ENCODE data around the gene FYCO1. TPM values are rescaled to one million over a fixed set of nuclear protein-coding genes. Genes with fewer than 3 reads are reported as not detected.
"Not testable (repeated sequence)": the region's sequence is repeated elsewhere in the genome, so short reads cannot be mapped to it uniquely, and the experiment has no call there.

Gene FYCO1
- total RNA-seq, 1 experiment from 2014 or later = 7.4 TPM

DNA sequence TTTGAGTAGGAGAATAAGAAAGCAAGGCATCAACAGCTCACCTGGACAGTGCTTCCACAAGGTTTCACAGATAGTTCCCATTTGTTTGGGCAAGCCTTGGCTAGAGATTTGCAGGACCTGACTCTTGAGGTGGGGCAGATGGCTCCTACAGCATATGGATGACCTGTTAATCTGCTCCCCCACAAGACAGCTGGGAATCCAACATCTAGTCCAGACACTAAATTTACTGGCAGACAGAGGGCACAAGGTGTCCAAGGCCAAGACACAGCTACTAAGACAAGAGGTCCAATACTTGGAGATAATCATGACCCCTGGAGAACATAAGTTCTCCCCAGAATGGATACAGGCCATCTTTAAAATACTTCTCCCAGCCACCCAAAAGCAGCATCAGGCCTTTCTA, 8.1 kb upstream of the FYCO1 start:
- not testable (repeated sequence) for H3K9ac ChIP-seq (ENCODE audit: low read length); H4K20me1 ChIP-seq (ENCODE audit: insufficient read depth, low read depth, low read length); H3K4me1 ChIP-seq (ENCODE audit: low read length); DNase-seq; H3K4me3 ChIP-seq (ENCODE audit: low read length); H3K36me3 ChIP-seq (ENCODE audit: insufficient read depth, low read length); H3K4me2 ChIP-seq (ENCODE audit: low read depth, low read length, poor library complexity, severe bottlenecking); H3K79me2 ChIP-seq (ENCODE audit: low read length); H2AFZ ChIP-seq (ENCODE audit: low read length); H3K9me2 ChIP-seq (replicated peaks; ENCODE audit: insufficient read depth, low read length); H3K9me3 ChIP-seq (ENCODE audit: low read length); H3K27me3 ChIP-seq (ENCODE audit: low read length); H3K27ac ChIP-seq (ENCODE audit: low read length)

- Histone ChIP-seq H3K36me3 (ENCODE audit: insufficient read depth, low read length) (no peaks in the 10 kb centered on the region), H4K20me1 (ENCODE audit: insufficient read depth, low read depth, low read length) (no peaks in the 10 kb centered on the region), H3K9me3 (ENCODE audit: low read length) (no peaks in the 10 kb centered on the region)
These were observed 5.6 kb upstream of the FYCO1 start for GRCh38 chr3:46001178-46001577.

DNA sequence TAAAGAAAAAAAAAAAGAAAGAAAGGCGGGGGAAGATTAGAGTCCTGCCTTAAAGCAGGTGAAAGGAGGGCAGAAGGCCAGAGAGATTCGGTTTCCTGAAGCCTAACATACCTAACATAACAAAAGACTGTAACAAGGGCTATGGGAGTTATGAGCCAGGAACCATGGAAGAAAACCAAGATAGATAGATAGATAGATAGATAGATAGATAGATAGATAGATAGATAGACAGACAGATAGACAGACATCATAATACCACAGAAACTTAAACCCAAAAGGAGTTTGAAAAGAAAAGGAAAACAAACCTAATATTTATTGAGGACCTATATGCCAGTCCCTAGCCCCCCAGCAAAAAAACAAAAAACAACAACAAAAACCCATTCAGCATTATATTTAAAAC, 2.3 kb upstream of the FYCO1 start:
- Histone ChIP-seq H3K36me3 (ENCODE audit: insufficient read depth, low read length) (no peaks in the 10 kb centered on the region), H3K9me3 (ENCODE audit: low read length) (no peaks in the 10 kb centered on the region), H3K27me3 (ENCODE audit: low read length) (no peaks in the 10 kb centered on the region), H2AFZ (ENCODE audit: low read length) (no peak overlapping the region), H3K4me2 (ENCODE audit: low read depth, low read length, poor library complexity, severe bottlenecking) (no peak overlapping the region), H3K9me2 (replicated peaks; ENCODE audit: insufficient read depth, low read length) (no peaks in the 10 kb centered on the region), H3K4me3 (ENCODE audit: low read length) (no peak overlapping the region), H3K27ac (ENCODE audit: low read length) (no peak overlapping the region), H3K4me1 (ENCODE audit: low read length) (peaks cover 26% of the 10 kb centered on the region), H3K79me2 (ENCODE audit: low read length) (peaks cover 29% of the 10 kb centered on the region), H4K20me1 (ENCODE audit: insufficient read depth, low read depth, low read length) (no peaks in the 10 kb centered on the region), H3K9ac (ENCODE audit: low read length) (no peak overlapping the region)
- no peak for DNase-seq

More at GRCh38 chr3:46001178-46001577, 5.6 kb upstream of the FYCO1 start:
- Histone ChIP-seq H3K27ac (ENCODE audit: low read length) (no peak overlapping the region), H3K9me2 (replicated peaks; ENCODE audit: insufficient read depth, low read length) (no peaks in the 10 kb centered on the region), H3K27me3 (ENCODE audit: low read length) (no peaks in the 10 kb centered on the region), H3K4me3 (ENCODE audit: low read length) (no peak overlapping the region), H3K4me2 (ENCODE audit: low read depth, low read length, poor library complexity, severe bottlenecking) (no peak overlapping the region), H3K79me2 (ENCODE audit: low read length) (no peaks in the 10 kb centered on the region), H3K4me1 (ENCODE audit: low read length) (peaks cover 3% of the 10 kb centered on the region), H3K9ac (ENCODE audit: low read length) (no peak overlapping the region), H2AFZ (ENCODE audit: low read length) (no peak overlapping the region)
- no peak for DNase-seq

- H3K9ac ChIP-seq (ENCODE audit: low read length); H3K9me2 ChIP-seq (replicated peaks; ENCODE audit: insufficient read depth, low read length); H3K9me3 ChIP-seq (ENCODE audit: low read length); H3K36me3 ChIP-seq (ENCODE audit: insufficient read depth, low read length); H3K27ac ChIP-seq (ENCODE audit: low read length); H4K20me1 ChIP-seq (ENCODE audit: insufficient read depth, low read depth, low read length); DNase-seq; H3K4me3 ChIP-seq (ENCODE audit: low read length); H2AFZ ChIP-seq (ENCODE audit: low read length); H3K4me2 ChIP-seq (ENCODE audit: low read depth, low read length, poor library complexity, severe bottlenecking); H3K27me3 ChIP-seq (ENCODE audit: low read length): not testable (repeated sequence)
- peaks cover 33% of the 10 kb centered on the region for H3K79me2 ChIP-seq (ENCODE audit: low read length)
- H3K4me1 ChIP-seq (ENCODE audit: low read length) = peaks cover 30% of the 10 kb centered on the region
These were observed 1.9 kb upstream of the FYCO1 start for GRCh38 chr3:45997499-45997898.

GRCh38 chr3:45994419-45995235, 997 bp downstream of the FYCO1 start:
- peak; percentile 68 for DNase-seq
- Histone ChIP-seq H3K4me3 (ENCODE audit: low read length) (peak overlapping the region; percentile 99), H3K27ac (ENCODE audit: low read length) (peak overlapping the region; percentile 59), H3K36me3 (ENCODE audit: insufficient read depth, low read length) (no peaks in the 10 kb centered on the region), H4K20me1 (ENCODE audit: insufficient read depth, low read depth, low read length) (no peaks in the 10 kb centered on the region), H3K9ac (ENCODE audit: low read length) (peak overlapping the region; percentile 96), H3K4me1 (ENCODE audit: low read length) (peaks cover 37% of the 10 kb centered on the region), H3K27me3 (ENCODE audit: low read length) (no peaks in the 10 kb centered on the region), H2AFZ (ENCODE audit: low read length) (peak overlapping the region; percentile 67; the same call in 1 of the 2 replicates), H3K9me2 (replicated peaks; ENCODE audit: insufficient read depth, low read length) (no peaks in the 10 kb centered on the region), H3K79me2 (ENCODE audit: low read length) (peaks cover 61% of the 10 kb centered on the region), H3K9me3 (ENCODE audit: low read length) (no peaks in the 10 kb centered on the region), H3K4me2 (ENCODE audit: low read depth, low read length, poor library complexity, severe bottlenecking) (peak overlapping the region; percentile 94)

DNA sequence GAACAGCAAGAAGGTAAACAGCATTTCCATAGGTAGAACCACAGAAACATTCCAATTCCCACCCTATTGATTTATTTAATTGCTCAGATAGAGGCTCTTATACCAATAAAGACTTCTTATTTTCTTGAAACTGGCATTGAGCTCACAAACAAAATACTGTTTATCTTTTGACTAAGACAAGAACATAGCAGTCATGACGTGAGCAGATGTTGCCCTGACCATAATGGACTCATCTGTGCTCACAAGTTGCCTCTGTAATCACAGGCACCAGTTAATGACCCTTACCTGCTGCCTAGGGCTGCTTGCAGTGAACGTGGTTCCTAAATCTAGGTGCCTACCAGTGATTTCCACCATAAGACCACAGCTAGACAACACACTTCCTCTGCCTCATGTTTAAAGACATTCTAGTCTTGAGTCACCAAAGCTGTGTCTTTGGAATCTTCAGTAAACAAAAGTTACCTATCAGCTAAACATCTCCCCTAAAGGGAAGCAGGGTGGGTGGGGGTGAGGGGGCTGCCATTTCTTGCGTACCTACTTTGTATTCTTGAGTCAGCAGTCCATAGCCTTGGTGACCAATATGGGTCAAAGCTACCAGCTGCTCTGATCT, 2.1 kb downstream of the FYCO1 start:
- Histone ChIP-seq H3K4me3 (ENCODE audit: low read length) (peak overlapping the region; percentile 99; the same call in 1 of the 2 replicates), H3K27me3 (ENCODE audit: low read length) (no peaks in the 10 kb centered on the region), H3K27ac (ENCODE audit: low read length) (peak overlapping the region; percentile 48; the same call in 1 of the 2 replicates), H3K9me3 (ENCODE audit: low read length) (no peaks in the 10 kb centered on the region), H3K4me1 (ENCODE audit: low read length) (peaks cover 37% of the 10 kb centered on the region), H2AFZ (ENCODE audit: low read length) (no peak overlapping the region), H3K36me3 (ENCODE audit: insufficient read depth, low read length) (no peaks in the 10 kb centered on the region), H3K9me2 (replicated peaks; ENCODE audit: insufficient read depth, low read length) (no peaks in the 10 kb centered on the region), H3K9ac (ENCODE audit: low read length) (no peak overlapping the region), H3K79me2 (ENCODE audit: low read length) (peaks cover 72% of the 10 kb centered on the region), H3K4me2 (ENCODE audit: low read depth, low read length, poor library complexity, severe bottlenecking) (peak overlapping the region; percentile 94), H4K20me1 (ENCODE audit: insufficient read depth, low read depth, low read length) (no peaks in the 10 kb centered on the region)
- DNase-seq = no peak

DNA sequence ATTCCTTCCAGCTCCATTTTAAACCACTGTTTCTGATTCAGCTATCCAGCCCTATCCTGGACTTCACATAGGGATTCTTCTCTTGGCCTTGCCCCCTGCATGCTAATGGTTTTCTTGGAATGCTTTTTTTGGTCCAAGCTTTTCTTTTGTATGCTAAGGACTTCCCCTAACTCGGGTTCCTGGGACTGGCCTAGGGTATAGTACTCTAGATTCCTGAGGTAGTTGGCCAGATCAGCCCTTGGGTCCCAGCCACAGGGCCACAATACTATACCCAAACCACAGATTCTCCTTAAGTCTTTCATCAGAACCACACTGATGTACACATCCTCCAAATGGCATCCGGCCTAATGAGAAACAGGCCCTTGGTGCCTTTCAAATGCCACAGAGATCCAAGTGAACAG, 2.8 kb downstream of the FYCO1 start:
- H3K4me2 ChIP-seq (ENCODE audit: low read depth, low read length, poor library complexity, severe bottlenecking) = peak overlapping the region; percentile 94
- H3K27ac ChIP-seq (ENCODE audit: low read length) = peak overlapping the region; percentile 48
- no peaks in the 10 kb centered on the region for H3K36me3 ChIP-seq (ENCODE audit: insufficient read depth, low read length)
- H3K9ac ChIP-seq (ENCODE audit: low read length) = peak overlapping the region; percentile 24; the same call in 1 of the 2 replicates
- no peaks in the 10 kb centered on the region for H3K9me3 ChIP-seq (ENCODE audit: low read length)
- H3K4me3 ChIP-seq (ENCODE audit: low read length) = peak overlapping the region; percentile 35; the same call in 1 of the 2 replicates
- no peaks in the 10 kb centered on the region for H3K9me2 ChIP-seq (replicated peaks; ENCODE audit: insufficient read depth, low read length)
- H3K79me2 ChIP-seq (ENCODE audit: low read length) = peaks cover 79% of the 10 kb centered on the region
- H3K27me3 ChIP-seq (ENCODE audit: low read length) = no peaks in the 10 kb centered on the region
- peaks cover 37% of the 10 kb centered on the region for H3K4me1 ChIP-seq (ENCODE audit: low read length)
- H4K20me1 ChIP-seq (ENCODE audit: insufficient read depth, low read depth, low read length) = no peaks in the 10 kb centered on the region
- H2AFZ ChIP-seq (ENCODE audit: low read length) = no peak overlapping the region
- DNase-seq = no peak

- Histone ChIP-seq H3K9me3 (ENCODE audit: low read length) (no peaks in the 10 kb centered on the region), H3K27ac (ENCODE audit: low read length) (peak overlapping the region; percentile 48), H3K9me2 (replicated peaks; ENCODE audit: insufficient read depth, low read length) (no peaks in the 10 kb centered on the region), H3K4me2 (ENCODE audit: low read depth, low read length, poor library complexity, severe bottlenecking) (peak overlapping the region; percentile 94), H3K9ac (ENCODE audit: low read length) (peak overlapping the region; percentile 24; the same call in 1 of the 2 replicates), H3K27me3 (ENCODE audit: low read length) (no peaks in the 10 kb centered on the region), H3K4me1 (ENCODE audit: low read length) (peaks cover 37% of the 10 kb centered on the region), H3K36me3 (ENCODE audit: insufficient read depth, low read length) (no peaks in the 10 kb centered on the region), H2AFZ (ENCODE audit: low read length) (no peak overlapping the region), H3K4me3 (ENCODE audit: low read length) (0 out of 2 replicates have a peak overlapping the region, but pooled peaks have one; percentile 35), H3K79me2 (ENCODE audit: low read length) (peaks cover 85% of the 10 kb centered on the region), H4K20me1 (ENCODE audit: insufficient read depth, low read depth, low read length) (no peaks in the 10 kb centered on the region)
- DNase-seq = peak; percentile 56
These were observed 3.4 kb downstream of the FYCO1 start for GRCh38 chr3:45992133-45992729.
